GM19025 (cell line): Measurements from ENCODE around the gene SLC9A8.

Source experiments
- ATAC-seq: cut with Tn5 transposase; IDR thresholded peaks from one replicate; pipeline ENCODE4 v1.9.1; 2021; ENCODE audit warnings: mild to moderate bottlenecking, low read depth, moderate library complexity; ENCODE audit not compliant: unreplicated experiment

The SLC9A8 gene

DNA sequence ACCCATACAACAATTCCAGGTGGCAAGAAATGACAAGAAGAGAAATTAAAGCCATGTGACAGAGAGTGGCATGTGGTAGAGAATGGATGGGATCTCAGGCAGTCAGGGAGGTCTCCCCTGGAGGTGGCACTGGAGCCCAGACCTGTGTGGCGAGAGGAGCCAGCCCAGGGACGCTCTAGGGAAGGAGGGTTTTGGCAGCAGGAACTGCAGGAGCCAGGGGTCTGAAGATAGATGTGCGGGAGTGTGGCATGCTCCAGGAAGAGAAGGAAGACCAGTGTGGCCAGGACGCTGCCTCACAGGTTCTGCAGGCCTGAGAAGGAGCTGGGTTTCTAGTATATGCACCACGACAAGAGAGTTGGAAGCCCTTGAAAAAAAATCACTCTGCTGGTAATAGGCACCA lies 57.6 kb downstream of the SLC9A8 start:
- ATAC-seq, result no peak

DNA sequence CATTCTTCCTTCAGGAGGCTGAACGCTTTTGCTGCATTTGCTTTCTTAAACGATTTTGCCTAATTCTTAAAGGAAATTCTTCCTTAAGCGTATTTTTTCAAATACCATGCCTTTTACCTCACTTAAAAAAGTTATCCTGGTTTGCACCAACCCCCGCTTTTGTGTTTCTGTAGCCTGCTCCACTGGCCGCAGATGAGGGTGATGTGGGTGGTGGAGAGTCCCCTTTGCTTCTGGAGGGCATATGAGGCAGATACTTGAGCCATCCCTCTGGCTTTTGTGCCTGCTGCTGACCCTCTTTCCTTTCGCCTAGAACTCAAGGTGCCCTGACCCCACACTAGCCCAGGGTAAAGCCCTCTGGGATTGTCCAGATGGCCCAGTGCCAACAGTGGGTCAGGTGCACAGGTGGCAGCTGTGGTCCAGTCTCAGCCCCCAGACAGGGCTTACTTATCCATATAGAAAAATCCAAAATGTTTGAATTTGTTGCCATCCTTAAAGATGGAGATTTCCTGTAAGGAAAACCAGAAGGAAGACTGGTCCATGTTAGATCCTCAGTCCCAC lies 58.8 kb downstream of the SLC9A8 start:
- ATAC-seq, result no peak

DNA sequence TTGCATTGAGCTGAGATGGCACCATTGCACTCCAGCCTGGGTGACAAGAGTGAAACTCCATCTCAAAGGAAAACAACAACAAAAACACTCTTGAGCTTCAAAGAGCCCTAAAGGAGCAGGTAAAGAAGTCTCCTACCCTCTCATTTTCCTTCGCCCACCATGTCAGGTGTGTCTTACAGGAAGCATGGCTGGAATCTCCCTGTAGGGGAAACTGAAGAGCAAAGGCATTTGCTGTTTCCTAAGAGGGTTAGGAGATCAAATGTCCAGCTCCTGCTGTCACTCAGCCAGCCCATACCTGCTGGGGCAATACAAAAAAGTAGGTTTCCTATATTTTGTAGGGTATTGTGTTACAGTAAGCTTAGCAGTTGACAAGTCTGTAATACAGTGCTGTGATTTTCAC lies 59.4 kb downstream of the SLC9A8 start:
- no peak for ATAC-seq

DNA sequence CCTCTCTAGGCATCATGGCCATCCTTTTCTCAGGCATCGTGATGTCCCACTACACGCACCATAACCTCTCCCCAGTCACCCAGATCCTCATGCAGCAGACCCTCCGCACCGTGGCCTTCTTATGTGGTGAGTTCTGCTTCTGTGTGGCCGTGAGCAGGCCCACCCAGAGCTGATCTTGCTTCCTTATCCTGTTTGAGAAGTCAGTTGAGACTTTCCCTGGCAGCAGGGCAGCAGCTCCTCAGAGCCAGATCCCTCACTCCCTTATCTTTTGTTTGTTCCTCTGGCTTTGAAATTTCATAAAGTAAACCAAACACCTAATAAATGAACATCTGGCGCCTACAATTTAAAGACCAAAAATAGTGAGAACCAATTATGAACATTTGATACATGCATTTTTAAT lies 62.1 kb downstream of the SLC9A8 start:
- ATAC-seq, result no peak

DNA sequence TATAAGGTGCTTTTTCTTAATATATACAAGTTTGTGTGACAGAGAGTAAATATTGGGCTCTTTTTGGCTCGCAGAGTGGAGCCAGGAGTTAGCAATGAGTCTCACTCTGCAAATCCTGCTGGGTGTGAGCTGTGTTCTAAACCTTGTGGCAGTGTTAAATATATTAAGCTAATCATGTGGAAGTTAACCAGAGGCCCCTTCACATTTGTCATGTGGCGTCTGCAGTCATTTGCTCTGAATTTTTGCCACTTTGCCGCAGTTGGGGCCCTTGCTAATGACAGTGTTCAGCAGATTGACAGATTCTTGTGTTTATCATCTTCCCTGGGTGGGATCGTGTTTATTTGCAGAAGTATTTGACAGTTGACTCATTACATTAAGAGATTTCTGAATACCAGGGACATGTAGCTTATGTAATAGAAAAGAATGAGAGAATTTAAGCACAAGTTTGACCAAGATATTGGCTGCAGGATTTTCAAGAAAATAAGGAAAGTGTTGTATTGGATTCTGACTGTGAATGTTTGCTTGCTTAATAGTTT lies 64.8 kb downstream of the SLC9A8 start:
- ATAC-seq, result no peak

DNA sequence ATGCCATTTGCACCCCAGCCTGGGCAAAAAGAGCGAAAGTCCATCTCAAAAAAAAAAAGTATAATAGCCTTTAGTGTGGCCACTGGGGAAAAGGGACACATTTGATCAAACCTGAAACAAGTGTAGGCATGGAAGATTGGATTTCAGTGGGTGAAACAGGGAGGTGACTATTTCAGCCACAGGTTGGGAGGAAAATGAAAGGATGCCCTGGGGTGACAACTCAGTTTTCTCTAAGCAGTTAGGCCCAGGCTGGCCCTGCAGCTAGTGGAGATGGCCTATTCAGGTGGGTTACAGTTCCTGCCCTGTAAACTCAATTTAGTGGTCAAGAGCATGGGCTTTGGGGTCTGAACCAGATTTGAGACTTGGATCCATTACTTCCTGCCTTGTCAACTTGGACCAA lies 66.3 kb downstream of the SLC9A8 start:
- ATAC-seq, result no peak

DNA sequence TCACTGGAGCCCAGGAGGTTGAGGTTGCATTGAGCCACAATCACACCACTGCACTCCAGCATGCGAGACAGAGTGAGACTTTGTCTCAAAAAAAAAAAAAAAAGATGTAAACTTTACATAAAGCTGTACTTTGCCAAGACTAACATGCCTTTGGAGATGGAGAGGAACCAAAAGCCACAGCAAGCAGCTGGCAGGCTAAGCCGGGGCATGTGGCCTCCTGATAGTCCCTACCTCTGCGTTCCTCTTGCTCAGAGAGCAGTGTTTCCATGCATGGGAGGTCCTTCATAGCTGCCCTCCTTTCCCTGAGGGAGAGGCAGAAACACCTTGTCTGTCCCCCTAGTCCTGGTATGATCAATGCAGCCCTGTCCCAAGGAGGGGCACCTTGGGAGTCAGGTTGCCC lies 67.5 kb downstream of the SLC9A8 start:
- no peak for ATAC-seq

DNA sequence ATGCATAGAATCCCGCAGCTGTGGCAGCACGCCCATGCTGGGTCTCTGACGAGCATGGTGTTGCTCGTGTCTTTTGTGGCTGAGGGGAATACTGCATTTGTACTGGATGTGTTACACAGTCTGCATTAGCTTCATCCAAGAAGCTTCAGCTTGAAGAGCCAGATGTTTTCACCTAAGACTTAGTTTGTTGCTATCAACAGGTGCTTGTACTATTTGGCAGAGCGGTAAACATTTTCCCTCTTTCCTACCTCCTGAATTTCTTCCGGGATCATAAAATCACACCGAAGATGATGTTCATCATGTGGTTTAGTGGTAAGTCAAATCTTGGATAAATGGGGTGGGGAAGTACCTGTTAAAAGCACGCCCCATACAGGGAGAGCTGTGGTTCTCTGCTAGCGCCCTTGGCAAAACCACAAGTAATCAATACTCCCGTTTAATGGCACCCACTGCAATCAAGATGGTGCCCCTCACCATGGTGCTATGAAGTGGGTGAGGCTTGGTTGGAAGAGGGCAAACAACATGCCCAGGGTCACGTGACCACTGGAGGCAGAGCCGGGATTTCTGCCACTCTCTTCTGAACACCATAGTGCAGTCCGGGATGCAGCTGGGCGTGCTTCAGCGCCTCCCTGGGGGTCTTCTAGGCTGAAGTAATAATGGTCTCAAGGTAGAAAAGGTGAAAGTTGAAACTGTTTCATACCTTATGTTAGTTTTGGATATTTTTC lies 68.3 kb downstream of the SLC9A8 start:
- no peak for ATAC-seq

DNA sequence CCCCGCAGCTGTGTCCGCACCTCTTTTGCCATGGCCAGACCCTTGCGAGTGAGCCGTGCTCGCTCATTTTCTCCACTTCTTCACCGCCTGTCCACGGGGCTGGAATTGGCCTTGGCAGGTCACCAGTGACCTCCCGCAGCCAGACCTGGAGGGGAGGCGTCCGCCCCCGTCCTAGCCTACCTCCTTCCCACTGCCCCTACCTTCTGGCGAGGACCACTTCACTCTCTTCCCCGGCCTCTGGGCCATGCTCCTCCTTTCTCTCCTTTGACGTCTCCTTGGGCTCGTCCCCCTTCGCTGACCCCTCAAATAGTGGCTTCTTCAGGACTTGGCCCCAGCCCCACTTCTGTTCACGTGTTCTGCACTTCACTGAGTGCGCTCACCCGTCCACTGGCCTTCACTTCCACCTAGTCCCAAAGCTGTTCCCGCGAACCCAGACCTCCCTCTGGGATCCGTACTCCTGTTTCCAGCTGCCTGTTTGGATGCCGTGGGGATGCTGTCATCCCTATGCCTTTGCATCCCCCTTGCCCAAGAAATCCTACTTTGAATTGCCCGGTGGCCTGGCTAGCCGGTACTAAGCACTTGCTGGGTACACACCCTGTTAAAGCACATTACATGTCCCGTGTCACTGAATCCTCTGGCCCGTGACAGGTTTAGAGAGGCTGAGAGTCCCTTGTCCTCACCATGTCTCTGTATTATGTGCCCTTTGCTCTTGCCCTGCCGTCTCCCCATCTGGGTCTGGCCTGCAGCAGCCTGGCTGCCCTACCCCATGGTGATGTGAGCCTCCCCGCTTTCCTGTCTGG lies 69.7 kb downstream of the SLC9A8 start:
- no peak for ATAC-seq

DNA sequence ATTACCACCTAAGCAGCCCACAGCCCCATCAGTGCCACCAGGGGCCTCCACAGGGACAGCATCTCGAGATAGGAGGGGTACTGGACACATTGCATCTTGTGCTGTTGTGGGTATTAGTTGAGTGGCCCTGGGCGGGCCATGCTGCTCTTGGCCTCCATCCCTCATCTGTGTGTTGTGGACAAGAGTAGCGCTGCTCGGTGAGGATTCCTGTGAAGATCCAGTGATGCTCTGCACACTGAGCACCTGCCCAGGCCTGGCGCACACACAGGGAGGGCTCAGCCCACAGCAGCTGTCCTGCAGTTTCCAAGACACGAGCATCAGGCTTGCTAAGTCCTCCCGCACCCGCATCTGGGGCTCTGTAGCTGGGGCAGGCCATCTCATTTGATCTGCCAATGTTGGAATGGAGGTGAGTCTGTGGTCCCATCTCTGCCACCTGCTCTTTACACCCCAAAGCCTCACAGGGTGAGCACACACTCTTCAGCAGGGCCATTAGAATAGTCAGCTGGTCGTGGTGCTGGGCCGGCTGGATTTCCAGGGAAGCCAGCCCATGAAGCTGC lies 70.7 kb downstream of the SLC9A8 start:
- no peak for ATAC-seq

DNA sequence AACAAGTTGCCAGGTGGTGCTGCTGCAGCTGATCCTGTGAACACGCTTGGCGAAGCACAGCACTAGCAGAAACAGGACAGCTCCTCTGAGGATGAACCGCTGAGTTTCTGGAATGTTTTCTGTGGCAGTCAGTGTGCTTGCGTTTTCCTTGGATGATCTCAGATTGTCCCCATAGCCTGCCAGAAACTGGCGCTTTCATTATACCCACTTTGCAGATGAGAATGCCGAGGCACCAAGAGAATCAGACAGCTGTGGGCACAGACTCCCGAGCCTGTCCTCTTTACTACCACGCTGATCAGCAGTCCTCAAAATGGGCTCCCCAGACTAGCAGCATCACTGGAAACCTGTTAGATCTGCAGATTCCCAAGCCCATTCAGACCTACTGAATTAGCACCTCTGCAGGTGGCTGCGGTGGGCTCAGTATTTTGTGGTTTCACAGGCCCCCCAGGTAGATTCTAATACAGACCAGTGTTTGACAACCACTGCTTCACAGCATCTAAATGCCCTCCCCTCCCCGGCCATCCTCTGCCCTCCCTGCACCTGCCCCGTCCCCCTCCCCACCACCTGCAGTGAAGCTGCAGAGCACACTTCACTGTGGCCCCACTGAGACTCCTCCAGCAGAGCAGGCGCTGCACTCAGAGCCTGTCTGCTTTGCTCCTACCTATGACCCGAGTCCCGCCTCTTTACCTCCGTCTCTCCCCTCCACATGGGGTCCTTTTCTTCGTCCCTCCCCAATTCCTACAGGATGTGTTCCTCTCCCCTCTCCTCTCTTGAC lies 73.1 kb downstream of the SLC9A8 start:
- ATAC-seq, result no peak

DNA sequence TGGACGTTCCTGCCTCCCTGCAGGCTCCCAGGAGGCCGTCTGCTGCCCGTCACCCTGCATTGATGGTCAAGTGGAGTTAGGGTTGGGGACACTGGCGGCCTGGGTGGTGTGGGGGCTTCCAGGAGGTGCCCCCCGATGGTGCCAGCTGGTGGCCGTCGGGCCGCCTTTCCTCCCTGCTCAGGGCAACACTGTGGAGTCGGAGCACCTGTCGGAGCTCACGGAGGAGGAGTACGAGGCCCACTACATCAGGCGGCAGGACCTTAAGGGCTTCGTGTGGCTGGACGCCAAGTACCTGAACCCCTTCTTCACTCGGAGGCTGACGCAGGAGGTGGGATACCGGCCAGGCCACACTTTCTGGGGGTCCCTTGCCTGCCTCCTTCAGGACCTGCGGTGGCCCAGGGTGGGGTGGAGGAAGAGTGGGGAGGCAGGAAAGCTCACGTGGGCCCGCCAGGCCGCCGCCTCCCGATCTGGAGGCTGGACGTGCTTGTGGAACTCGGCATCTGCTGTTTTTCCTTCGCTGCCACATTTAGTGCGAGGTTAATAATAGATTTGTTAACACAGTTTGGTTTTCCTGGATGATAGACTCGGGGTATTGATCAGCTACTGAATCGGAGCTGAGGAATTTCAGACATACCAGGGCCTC lies 74.1 kb downstream of the SLC9A8 start:
- ATAC-seq, result no peak

DNA sequence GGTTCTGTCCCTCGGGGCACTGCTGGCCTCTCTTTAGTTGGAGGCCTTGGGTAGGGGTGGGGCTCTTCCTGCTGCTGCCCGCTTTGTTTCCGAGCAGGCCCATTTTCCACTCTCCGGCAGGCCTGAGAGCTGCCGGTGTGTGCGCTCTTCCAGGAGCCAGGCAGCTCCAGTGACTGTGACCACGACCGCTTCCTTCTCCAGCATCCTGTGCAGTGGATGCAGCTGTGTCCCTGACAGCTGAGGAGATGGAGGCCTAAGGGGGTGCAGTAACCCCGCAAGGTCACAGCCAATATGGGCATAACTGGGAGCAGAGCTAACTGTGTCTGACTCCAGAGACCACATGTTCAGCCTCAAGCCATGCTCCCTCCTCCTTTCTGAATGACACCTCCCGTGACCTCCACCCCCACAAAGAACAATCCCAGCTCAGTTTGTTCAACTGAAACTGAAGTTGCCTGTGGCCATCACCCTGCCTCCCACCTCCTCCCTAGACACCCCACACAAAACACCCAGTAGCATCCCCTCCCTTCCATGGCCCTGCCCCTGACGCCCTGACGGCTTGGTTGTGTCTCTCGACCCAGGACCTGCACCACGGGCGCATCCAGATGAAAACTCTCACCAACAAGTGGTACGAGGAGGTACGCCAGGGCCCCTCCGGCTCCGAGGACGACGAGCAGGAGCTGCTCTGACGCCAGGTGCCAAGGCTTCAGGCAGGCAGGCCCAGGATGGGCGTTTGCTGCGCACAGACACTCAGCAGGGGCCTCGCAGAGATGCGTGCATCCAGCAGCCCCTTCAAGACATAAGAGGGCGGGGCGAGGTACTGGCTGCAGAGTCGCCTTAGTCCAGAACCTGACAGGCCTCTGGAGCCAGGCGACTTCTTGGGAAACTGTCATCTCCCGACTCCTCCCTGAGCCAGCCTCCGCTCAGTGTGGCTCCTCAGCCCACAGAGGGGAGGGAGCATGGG lies 74.9 kb downstream of the SLC9A8 start:
- no peak for ATAC-seq

DNA sequence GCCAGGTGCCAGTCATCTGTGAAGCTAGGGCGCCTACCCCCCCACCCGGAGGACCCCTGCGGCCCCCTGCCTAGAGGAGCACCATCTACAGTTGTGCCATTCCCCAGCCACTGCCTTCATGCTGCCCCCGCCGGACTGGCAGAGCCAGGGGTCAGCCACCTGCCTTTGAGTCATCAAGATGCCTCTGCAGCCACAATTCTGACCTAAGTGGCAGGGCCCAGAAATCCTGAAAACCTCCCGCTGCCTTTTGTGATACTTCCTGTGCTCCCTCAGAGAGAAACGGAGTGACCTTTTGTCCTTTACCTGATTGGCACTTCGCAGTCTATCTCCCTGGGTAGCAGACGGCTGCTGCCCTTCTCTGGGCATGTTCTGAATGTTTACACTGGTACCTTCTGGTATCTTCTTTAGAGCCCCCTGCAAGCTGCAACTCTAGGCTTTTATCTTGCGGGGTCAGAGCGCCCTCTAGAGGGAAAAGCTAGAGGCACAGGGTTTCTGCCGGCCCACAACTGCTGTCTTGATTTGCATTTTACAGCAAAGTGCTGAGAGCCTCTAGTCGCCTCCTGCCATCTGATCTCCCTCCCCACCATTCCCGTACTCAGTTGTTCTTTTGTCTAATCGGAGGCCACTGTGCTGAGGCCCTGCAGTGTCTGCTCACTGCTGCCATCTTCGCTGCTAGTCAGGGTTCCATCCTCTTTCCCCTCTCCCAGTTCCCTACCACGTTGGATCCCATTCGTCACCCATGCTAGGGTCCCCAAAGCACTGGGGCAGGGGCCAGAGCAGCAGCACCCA lies 75.8 kb downstream of the SLC9A8 start:
- ATAC-seq, result no peak

DNA sequence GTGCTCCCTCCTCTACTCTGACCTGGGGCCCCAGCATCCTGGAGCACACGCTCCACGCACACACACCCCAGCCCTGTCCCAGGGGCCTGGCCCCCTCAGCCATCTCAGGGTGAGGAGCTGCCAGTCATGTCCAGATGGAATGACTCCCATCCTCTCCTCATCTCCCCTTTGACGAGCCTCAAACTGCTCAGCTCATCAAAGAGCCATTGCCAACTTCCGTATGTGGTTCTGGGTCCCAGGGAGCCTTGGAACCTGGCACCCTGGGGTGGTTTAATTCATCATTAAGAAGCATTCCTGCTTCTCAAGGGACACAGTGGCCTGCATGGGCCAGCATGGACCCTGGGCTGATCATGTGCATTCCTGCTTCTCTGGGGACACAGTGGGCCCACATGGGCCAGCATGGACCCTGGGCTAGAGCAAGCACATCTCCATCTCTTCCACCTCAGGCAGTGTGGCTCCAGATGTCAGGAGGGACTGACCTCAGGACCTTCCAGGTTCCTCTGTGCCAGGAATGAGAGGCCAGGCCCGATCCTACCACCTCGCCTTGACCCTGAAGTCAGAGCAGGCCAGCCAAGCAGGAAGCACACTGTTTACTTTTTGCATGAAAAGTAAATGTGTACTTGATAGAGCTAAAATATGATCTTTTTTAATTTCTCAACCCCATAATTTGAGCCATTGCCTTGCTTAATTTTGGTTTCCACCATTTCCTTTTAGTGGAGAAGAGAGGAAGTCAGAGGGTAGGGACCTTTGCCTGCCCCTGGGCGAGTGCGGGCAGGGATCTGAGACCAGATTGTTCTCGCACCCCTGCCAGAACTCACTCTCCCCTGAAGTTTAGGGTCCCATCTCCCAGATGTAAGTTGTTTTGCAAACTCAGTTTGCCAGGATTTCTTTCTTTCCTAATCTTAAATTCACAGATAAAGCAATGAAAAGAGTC lies 76.6 kb downstream of the SLC9A8 start:
- no peak for ATAC-seq

DNA sequence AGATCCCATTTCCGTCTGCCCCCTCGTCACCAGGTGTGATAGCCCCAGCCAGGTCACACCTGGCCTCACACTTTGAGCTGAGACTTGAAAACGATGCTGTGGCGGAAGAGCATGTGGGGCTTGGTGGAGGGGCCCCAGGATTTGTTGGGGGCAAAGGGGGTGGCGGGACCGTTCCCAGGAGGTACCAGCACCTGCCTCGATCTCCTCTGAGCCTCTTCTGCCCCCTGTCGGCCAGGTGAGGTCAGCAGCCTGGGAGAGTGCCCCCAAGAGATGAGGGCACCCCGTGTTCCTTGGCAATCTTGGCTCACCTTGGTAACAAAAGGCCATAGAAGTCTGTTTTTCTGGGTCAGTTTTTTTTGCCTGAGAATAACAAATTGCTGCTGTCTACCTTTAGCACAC lies 77.3 kb downstream of the SLC9A8 start:
- ATAC-seq, result no peak
